Stimulated activated memory B cell treated with anti-CD40 and anti-IgM and Interleukin-4, amounts not matched to agents 10 μg/mL and 1 μg/mL and 100 μg/mL, for 72 hours (primary cell): ENCODE data around the gene PPP1R10.
"Not testable (repeated sequence)": the region's sequence is repeated elsewhere in the genome, so short reads cannot be mapped to it uniquely, and the experiment has no call there.

Experiments
- ATAC-seq: fragments of 150-1000 bp; cut with Tn5 transposase; 2 replicates; pipeline ENCODE4 v1.10.0; 2021
- H3K27ac Mint-ChIP-seq: one replicate; pipeline ENCODE4 v1.8.0; 2022; ENCODE audit warnings: mild to moderate bottlenecking, mixed read lengths
- H3K27me3 Mint-ChIP-seq: one replicate; pipeline ENCODE4 v1.8.0; 2022; ENCODE audit warnings: mixed read lengths
- H3K36me3 Mint-ChIP-seq: one replicate; pipeline ENCODE4 v1.8.0; 2022; ENCODE audit warnings: mixed read lengths
- H3K4me1 Mint-ChIP-seq: one replicate; pipeline ENCODE4 v1.8.0; 2022; ENCODE audit warnings: mixed read lengths
- H3K4me3 Mint-ChIP-seq: one replicate; pipeline ENCODE4 v1.8.0; 2022; ENCODE audit warnings: mild to moderate bottlenecking, moderate library complexity, mixed read lengths
- H3K9me3 Mint-ChIP-seq: one replicate; pipeline ENCODE4 v1.8.0; 2022; ENCODE audit warnings: mixed read lengths

PPP1R10 gene

DNA sequence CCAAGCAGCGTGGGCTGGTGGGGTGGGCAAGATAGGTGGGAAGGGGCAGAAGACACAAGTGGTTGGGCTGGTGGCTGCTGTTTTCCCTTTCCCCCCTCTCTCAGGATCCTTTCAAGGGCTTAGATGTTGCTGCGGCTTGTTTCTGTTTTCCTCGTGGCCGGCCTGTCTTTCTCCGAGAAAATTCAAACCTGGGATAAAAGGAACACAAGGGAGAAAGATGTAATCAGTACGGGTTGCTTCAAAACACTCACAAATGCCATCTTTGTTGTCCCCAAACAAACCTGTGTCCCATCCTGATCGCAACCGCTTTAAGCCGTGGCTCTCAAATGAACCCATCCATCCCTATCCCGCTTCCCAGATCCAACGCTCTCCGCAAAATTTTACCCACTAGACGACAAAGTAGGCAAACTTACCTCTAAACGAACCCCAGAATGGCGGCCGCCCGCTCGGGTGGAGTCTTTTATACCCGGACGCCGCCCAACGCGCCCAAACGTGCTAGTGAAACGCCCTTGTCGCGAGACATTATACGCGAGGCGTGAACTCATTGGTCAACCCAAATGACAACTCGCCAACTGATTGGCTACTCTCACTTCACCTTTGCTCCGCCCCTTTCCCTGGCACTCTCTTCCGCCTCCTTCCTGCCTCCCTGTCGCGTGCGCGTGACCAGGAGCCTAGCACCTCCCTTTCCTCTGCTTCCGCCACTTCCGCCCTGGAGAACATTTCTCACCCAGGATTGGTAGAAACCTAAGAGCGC is at the start of gene PPP1R10:
Gene PPP1R10 (minus strand): TSS at position 433 of the 754 bp plus-strand sequence. CDS start 7,299 bp downstream, outside the sequence.
- H3K27me3 Mint-ChIP-seq, result no peaks in the 10 kb centered on the region
- peak within 1 kb of the TSS; percentile 89 for H3K4me3 Mint-ChIP-seq
- ATAC-seq, result peak; percentile 94
- H3K36me3 Mint-ChIP-seq, result peaks cover 47% of the 10 kb centered on the region
- peaks cover 38% of the 10 kb centered on the region for H3K4me1 Mint-ChIP-seq
- H3K27ac Mint-ChIP-seq, result peak within 1 kb of the TSS; percentile 97
- no peaks in the 10 kb centered on the region for H3K9me3 Mint-ChIP-seq

DNA sequence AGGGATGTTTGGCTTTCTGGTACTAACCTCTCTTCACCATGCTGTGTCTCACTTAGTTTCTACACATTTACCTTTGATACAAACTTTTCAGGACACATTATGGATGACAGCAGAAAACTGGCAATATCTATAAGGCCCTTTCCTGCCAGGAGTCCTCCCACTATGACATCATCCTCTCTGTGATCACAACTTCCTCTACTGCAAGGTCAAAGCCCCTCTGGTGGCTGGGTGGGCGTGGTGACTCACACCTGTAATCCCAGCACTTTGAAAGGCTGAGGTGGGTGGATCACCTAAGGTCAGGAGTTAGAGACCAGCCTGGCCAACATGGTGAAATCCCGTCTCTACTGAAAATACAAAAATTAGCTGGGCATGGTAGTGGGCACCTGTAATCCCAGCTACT is 49.3 kb upstream of the PPP1R10 start:
- not testable (repeated sequence) for H3K27me3 Mint-ChIP-seq, H3K4me3 Mint-ChIP-seq, ATAC-seq, H3K27ac Mint-ChIP-seq, H3K9me3 Mint-ChIP-seq
- peaks cover 19% of the 10 kb centered on the region for H3K4me1 Mint-ChIP-seq
- H3K36me3 Mint-ChIP-seq, result peaks cover 67% of the 10 kb centered on the region

- Mint-ChIP-seq H3K4me1 (peaks cover 8% of the 10 kb centered on the region), H3K9me3 (no peaks in the 10 kb centered on the region), H3K4me3 (no peak overlapping the region), H3K36me3 (peaks cover 62% of the 10 kb centered on the region), H3K27me3 (no peaks in the 10 kb centered on the region), H3K27ac (no peak overlapping the region)
- ATAC-seq, result no peak
Measured at GRCh38 chr6:30664994-30665767, 48.1 kb upstream of the PPP1R10 start.

GRCh38 chr6:30657922-30658321 is 40.9 kb upstream of the PPP1R10 start:
- H3K27ac Mint-ChIP-seq, ATAC-seq: not testable (repeated sequence)
- H3K36me3 Mint-ChIP-seq, result peaks cover 78% of the 10 kb centered on the region

GRCh38 chr6:30657454-30657853 is 40.4 kb upstream of the PPP1R10 start:
- Mint-ChIP-seq H3K27ac (no peak overlapping the region), H3K9me3 (no peaks in the 10 kb centered on the region), H3K27me3 (no peaks in the 10 kb centered on the region), H3K4me3 (no peak overlapping the region), H3K36me3 (peaks cover 78% of the 10 kb centered on the region), H3K4me1 (no peaks in the 10 kb centered on the region)
- no peak for ATAC-seq

More at GRCh38 chr6:30657922-30658321, 40.9 kb upstream of the PPP1R10 start:
- H3K4me3 Mint-ChIP-seq, H3K4me1 Mint-ChIP-seq, H3K9me3 Mint-ChIP-seq, H3K27me3 Mint-ChIP-seq: not testable (repeated sequence)

DNA sequence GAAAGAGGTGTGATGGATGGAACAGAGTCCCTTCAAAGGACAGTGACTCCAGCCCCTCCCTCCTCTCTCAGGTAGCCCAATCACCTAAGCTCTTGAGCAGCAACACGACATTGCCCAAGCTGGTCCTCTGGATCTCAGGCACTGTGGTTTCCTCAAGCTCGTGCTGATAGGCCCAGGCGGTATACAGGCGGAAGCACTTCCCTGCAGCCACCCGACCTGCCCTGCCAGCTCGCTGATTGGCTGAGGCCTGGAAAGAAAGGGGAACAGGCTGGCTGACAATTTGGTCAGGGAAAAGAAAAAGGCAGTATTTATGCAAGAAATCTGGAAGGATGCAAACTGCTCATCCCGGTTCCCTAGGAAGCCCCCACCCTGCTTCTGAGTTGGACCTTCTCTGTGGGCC is 39.5 kb upstream of the PPP1R10 start:
- Mint-ChIP-seq H3K4me1 (no peaks in the 10 kb centered on the region), H3K27ac (no peak overlapping the region), H3K4me3 (no peak overlapping the region), H3K27me3 (no peaks in the 10 kb centered on the region), H3K36me3 (peaks cover 76% of the 10 kb centered on the region), H3K9me3 (no peaks in the 10 kb centered on the region)
- no peak for ATAC-seq

GRCh38 chr6:30655743-30656094 is 38.7 kb upstream of the PPP1R10 start:
- Mint-ChIP-seq H3K27me3 (no peaks in the 10 kb centered on the region), H3K4me1 (peaks cover 8% of the 10 kb centered on the region), H3K9me3 (no peaks in the 10 kb centered on the region), H3K36me3 (peaks cover 79% of the 10 kb centered on the region), H3K4me3 (no peak overlapping the region), H3K27ac (no peak overlapping the region)
- no peak for ATAC-seq

GRCh38 chr6:30654798-30655742 is 38.0 kb upstream of the PPP1R10 start:
- Mint-ChIP-seq H3K4me1 (peaks cover 8% of the 10 kb centered on the region), H3K36me3 (peaks cover 74% of the 10 kb centered on the region), H3K4me3 (no peak overlapping the region), H3K9me3 (no peaks in the 10 kb centered on the region), H3K27me3 (no peaks in the 10 kb centered on the region), H3K27ac (no peak overlapping the region)
- ATAC-seq, result no peak

DNA sequence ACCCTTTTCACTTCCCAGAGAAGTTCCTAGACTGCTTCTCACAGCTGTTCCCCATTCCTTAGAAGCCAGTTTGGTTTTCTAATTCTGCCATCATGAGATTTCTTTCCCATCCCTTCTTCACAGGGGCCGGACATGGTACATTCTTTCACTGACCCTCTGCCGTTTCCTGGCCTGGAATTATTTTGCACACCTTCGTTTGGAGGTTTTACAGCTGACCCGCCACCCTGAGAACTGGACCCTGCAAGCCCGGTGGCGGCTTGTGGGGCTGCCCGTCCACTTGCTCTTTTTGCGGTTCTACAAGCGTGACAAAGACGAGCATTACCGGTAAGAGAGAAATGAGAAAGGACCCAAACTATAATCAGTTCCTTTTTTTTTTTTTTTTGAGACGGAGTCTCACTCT is 34.1 kb upstream of the PPP1R10 start:
- Mint-ChIP-seq H3K27ac (peak overlapping the region; percentile 90), H3K4me1 (peaks cover 19% of the 10 kb centered on the region), H3K4me3 (peak overlapping the region; percentile 50), H3K27me3 (no peaks in the 10 kb centered on the region), H3K36me3 (peaks cover 39% of the 10 kb centered on the region), H3K9me3 (no peaks in the 10 kb centered on the region)
- peak; percentile 34 for ATAC-seq

DNA sequence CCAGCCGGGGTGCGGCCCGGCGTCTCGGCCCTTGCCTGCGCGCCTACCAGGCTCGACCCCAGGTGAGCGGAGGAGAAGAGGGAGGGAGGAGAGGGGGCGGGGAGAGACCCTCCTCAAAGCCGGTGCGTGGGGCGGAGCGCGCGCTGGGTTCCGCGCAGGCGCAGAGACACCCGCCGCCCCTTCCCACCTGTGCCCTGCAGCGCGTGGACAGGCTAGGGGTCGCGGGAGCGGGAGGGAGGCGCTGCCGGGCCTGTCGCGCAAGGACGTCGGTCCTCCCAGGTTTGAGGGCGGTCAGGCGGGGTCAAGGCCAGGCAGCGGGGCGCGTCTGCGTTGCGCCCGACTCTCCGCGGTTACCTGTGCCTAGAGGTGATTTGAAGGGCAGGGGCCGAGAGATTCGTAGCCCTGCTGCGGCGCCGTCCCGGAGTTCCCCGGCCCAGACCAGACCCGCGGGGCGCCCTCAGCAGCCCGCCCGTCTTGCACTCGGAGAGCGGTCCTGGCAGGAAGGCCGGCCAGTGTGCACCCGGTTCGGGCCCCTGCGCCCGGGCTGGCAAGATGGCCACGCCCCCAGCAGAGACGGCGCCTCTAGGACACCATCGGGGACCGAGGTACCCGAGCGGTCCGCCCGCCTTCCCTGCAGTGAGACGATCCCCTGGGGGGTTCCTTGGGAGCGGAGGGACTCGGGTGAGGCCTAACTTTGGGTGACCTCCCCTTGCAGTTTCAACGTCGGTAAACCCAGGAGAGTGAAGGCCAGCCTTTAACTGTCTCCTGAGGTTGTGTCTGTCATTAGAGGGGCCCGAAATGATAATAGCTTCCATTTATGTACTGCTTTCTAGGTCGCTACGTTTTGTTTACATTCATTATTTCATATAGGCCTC is 30.4 kb upstream of the PPP1R10 start:
- peaks cover 40% of the 10 kb centered on the region for H3K36me3 Mint-ChIP-seq
- H3K27ac Mint-ChIP-seq, result peak overlapping the region; percentile 90
- peaks cover 38% of the 10 kb centered on the region for H3K4me1 Mint-ChIP-seq
- no peaks in the 10 kb centered on the region for H3K9me3 Mint-ChIP-seq
- peak; percentile 88 for ATAC-seq
- no peaks in the 10 kb centered on the region for H3K27me3 Mint-ChIP-seq
- peak overlapping the region; percentile 91 for H3K4me3 Mint-ChIP-seq

GRCh38 chr6:30646450-30647241 is 29.6 kb upstream of the PPP1R10 start, which contains the start of gene C6orf136:
C6orf136 (plus strand) TSS chr6:30647133; CDS start chr6:30647232, 99 bp downstream.
- H3K36me3 Mint-ChIP-seq, result peaks cover 37% of the 10 kb centered on the region
- H3K27ac Mint-ChIP-seq, result peak within 1 kb of the TSS; percentile 90
- peak within 1 kb of the TSS; percentile 91 for H3K4me3 Mint-ChIP-seq
- no peaks in the 10 kb centered on the region for H3K27me3 Mint-ChIP-seq
- ATAC-seq, result peak; percentile 86
- peaks cover 38% of the 10 kb centered on the region for H3K4me1 Mint-ChIP-seq
- H3K9me3 Mint-ChIP-seq, result no peaks in the 10 kb centered on the region

DNA sequence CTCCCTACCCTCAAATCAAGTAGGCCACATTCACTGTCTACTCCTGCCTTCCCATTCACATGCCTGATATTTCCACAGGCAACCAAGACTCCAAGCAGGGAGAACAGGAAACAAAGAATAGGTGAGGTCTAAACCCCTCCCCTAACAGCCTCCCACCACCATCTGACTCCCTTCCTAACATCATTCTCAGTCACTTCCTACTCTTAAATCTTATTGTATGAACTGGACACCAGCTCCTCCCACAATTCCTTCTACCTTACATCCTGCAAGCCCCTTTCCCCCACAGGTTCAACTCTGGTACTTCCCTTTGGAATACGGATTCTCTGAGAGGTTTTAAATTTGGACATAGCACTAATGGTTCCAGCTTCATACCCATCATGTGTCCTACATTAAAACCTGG is 28.9 kb upstream of the PPP1R10 start:
- H3K27me3 Mint-ChIP-seq, result no peaks in the 10 kb centered on the region
- H3K4me1 Mint-ChIP-seq, result peaks cover 33% of the 10 kb centered on the region
- peaks cover 36% of the 10 kb centered on the region for H3K36me3 Mint-ChIP-seq
- H3K9me3 Mint-ChIP-seq, result no peaks in the 10 kb centered on the region
- no peak overlapping the region for H3K4me3 Mint-ChIP-seq
- peak overlapping the region; percentile 90 for H3K27ac Mint-ChIP-seq
- no peak for ATAC-seq

DNA sequence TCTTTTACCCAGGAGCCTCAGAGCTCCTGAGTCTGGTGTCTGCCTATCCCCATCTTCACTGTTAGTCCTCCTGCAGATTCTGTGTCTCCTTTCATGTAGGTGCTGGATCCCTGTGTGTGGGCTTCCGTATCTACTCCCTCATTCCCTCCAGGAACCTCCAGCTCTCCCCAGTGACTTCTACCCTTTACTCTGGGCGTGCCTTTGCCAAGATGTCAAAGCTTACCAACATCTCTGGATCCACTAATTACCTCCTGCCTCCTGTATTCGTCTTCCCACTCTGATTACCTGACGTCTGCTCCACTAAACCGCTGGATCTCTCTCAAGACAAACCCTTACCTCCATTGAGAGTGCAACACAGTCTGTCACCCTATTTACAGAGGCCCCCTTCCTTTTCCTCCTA is 27.7 kb upstream of the PPP1R10 start:
- no peak for ATAC-seq
- Mint-ChIP-seq H3K4me1 (peaks cover 30% of the 10 kb centered on the region), H3K27ac (peak overlapping the region; percentile 90), H3K9me3 (no peaks in the 10 kb centered on the region), H3K4me3 (no peak overlapping the region), H3K27me3 (no peaks in the 10 kb centered on the region), H3K36me3 (peaks cover 36% of the 10 kb centered on the region)
